Ovary (tissue), 3 donors: ENCODE data around the gene PKN1.

Experiments used
- CTCF ChIP-seq, 3 donors: fragments of 450-650 bp in 2 of 3; fragments of 200-600 bp in 1 of 3; IDR thresholded peaks; one replicate each; pipeline versions ENCODE4 v1.5.1 to v1.8.0; 2016 to 2022; ENCODE audit warnings: antibody characterized with exemption in 3 of 3, mild to moderate bottlenecking in 1 of 3
- EP300 ChIP-seq: sonication (generic); formaldehyde crosslinking; IDR thresholded peaks from one replicate; pipeline ENCODE4 v1.6.1; 2017; ENCODE audit warnings: antibody characterized with exemption
- donor health status: DM: no; HTN: no; CAD: no.

DNA sequence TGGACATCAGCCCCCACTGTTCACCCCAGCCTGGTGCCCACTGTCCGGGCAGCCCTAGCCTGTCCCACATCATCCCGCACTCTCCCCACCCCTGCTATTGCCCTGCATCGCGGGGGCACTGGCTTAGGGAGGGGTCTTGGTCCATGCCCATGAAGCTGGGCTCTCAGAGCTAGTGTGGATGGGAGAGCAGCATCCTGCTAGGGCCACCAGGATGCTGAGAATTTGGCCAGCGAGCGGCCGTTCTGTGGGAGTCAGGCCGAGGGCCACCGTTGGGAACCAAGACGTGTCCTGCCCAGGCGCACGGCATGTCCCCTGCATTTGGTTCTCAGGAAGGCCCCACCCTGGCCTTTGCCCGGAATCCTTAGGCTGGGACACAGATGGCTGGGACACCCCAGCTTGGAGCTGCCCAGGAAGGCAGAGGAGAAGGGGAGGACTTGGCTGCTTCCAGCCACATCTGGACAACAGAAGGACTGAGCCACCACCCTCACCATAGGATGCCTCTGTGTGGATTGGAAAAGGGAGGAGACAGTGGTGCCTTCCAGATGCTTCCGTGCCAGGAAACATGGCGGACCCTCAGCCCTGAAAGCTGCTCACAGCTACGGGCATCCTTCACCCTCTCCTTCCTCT lies 37.3 kb upstream of the PKN1 start:
- TF ChIP-seq EP300, result no peak
- no peak for TF ChIP-seq CTCF (IDR thresholded peaks at IDR 0.05)
